HCT116 (cell line): Measurements from ENCODE around the gene SLC3A2.

Experiments used
- CEBPB ChIP-seq: IDR thresholded peaks from 2 replicates; pipeline ENCODE4 v1.6.1; 2012; ENCODE audit warnings: low read depth
- EZH2 ChIP-seq: fragments of 200-600 bp; sonication (generic); IDR thresholded peaks from 2 replicates; pipeline ENCODE4 v1.6.1; 2017; ENCODE audit warnings: antibody characterized with exemption, mixed run types
- POLR2A ChIP-seq: IDR thresholded peaks from 2 replicates; pipeline ENCODE4 v1.7.0; 2011; ENCODE audit warnings: borderline replicate concordance; ENCODE audit not compliant: insufficient read depth, insufficient read length; ENCODE audit errors: extremely low read depth
- YY1 ChIP-seq: IDR thresholded peaks from 2 replicates; pipeline ENCODE4 v1.6.1; 2011; ENCODE audit warnings: low read length, low read depth, moderate library complexity, mild to moderate bottlenecking; ENCODE audit not compliant: insufficient replicate concordance; ENCODE audit errors: extremely low read depth
- ZNF274 ChIP-seq: fragments of 200-500 bp; sonication (Bioruptor generic); IDR thresholded peaks from 2 replicates; pipeline ENCODE4 v1.6.1; 2014; ENCODE audit warnings: mild to moderate bottlenecking, low read depth, low read length, inconsistent platforms
- TF ChIP-seq, protein P1 (sequence below), 3 experiments: fragments of 200-600 bp in 1 of 3; sonication (generic) in 1 of 3; IDR thresholded peaks in 2 of 3; conservative IDR thresholded peaks in 1 of 3; 2 replicates each; pipeline ENCODE4 v1.5.1; 2012 to 2017; ENCODE audit warnings: low read depth in 2 of 3, low read length in 2 of 3, antibody characterized with exemption in 1 of 3, borderline replicate concordance in 1 of 3, control low read depth in 1 of 3, mild to moderate bottlenecking in 1 of 3, mixed read lengths in 1 of 3, mixed run types in 1 of 3, moderate library complexity in 1 of 3; ENCODE audit not compliant: insufficient read depth in 1 of 3

DNA sequence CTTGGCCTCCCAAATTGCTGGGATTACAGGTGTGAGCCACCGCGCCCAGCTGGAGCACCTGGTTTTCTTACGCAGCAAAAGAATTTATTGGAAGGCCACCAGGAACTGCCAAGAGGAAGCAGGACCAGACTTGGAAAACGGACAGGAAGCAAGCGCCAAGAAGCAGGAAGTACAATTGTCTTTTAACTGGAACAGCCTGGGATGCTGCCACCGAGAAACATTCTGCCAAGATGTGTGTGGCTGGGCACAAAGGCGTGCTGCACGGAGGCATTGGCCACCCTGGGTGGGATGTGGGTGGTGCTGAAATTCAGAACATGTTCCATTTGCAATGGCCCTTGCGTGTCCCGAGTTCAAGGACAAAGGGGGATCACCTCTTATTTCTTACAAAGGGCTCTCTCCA lies 15.4 kb downstream of the SLC3A2 start:
- TF ChIP-seq YY1 = no peak
- TF ChIP-seq ZNF274 = no peak
- TF ChIP-seq, protein P1, sequence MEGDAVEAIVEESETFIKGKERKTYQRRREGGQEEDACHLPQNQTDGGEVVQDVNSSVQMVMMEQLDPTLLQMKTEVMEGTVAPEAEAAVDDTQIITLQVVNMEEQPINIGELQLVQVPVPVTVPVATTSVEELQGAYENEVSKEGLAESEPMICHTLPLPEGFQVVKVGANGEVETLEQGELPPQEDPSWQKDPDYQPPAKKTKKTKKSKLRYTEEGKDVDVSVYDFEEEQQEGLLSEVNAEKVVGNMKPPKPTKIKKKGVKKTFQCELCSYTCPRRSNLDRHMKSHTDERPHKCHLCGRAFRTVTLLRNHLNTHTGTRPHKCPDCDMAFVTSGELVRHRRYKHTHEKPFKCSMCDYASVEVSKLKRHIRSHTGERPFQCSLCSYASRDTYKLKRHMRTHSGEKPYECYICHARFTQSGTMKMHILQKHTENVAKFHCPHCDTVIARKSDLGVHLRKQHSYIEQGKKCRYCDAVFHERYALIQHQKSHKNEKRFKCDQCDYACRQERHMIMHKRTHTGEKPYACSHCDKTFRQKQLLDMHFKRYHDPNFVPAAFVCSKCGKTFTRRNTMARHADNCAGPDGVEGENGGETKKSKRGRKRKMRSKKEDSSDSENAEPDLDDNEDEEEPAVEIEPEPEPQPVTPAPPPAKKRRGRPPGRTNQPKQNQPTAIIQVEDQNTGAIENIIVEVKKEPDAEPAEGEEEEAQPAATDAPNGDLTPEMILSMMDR (IDR thresholded peaks at IDR 0.05 in 2 of 3, conservative IDR thresholded peaks at IDR 0.05 in 1 of 3; ENCODE audit: borderline replicate concordance in 1 of 3, insufficient read depth in 1 of 3, low read depth in 2 of 3, low read length in 2 of 3) = no peak
- TF ChIP-seq POLR2A = no peak
- no peak for TF ChIP-seq CEBPB
- TF ChIP-seq EZH2 = no peak
